Stomach (tissue), 4 donors: ENCODE measurements around the gene TRIM75.

Source experiments
- POLR2A ChIP-seq, 4 donors: fragments of 450-650 bp; IDR thresholded peaks; one replicate each; pipeline ENCODE4 v1.6.1; 2016; ENCODE audit warnings: antibody characterized with exemption in 4 of 4, control low read depth in 2 of 4, mild to moderate bottlenecking in 1 of 4, moderate library complexity in 1 of 4
- POLR2AphosphoS5 ChIP-seq, 3 donors: sonication (generic); formaldehyde crosslinking; IDR thresholded peaks; one replicate each; pipeline ENCODE4 v1.6.1; 2016; ENCODE audit warnings: antibody characterized with exemption in 3 of 3
- TF ChIP-seq, protein P1 (sequence below), 7 experiments: fragments of 450-650 bp in 4 of 7; fragments of 200-600 bp in 3 of 7; sonication (generic) in 3 of 7; IDR thresholded peaks; one replicate each; pipeline ENCODE4 v1.5.1; 2016 to 2019; ENCODE audit warnings: antibody characterized with exemption in 7 of 7, control low read depth in 2 of 7, mild to moderate bottlenecking in 1 of 7

GRCh38 chr4:165079476-165079875, 25.8 kb downstream of the TRIM75 start:
- TF ChIP-seq, protein P1, sequence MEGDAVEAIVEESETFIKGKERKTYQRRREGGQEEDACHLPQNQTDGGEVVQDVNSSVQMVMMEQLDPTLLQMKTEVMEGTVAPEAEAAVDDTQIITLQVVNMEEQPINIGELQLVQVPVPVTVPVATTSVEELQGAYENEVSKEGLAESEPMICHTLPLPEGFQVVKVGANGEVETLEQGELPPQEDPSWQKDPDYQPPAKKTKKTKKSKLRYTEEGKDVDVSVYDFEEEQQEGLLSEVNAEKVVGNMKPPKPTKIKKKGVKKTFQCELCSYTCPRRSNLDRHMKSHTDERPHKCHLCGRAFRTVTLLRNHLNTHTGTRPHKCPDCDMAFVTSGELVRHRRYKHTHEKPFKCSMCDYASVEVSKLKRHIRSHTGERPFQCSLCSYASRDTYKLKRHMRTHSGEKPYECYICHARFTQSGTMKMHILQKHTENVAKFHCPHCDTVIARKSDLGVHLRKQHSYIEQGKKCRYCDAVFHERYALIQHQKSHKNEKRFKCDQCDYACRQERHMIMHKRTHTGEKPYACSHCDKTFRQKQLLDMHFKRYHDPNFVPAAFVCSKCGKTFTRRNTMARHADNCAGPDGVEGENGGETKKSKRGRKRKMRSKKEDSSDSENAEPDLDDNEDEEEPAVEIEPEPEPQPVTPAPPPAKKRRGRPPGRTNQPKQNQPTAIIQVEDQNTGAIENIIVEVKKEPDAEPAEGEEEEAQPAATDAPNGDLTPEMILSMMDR (IDR thresholded peaks at IDR 0.05): no peak
- no peak for TF ChIP-seq POLR2A (IDR thresholded peaks at IDR 0.05)
- no peak for TF ChIP-seq POLR2AphosphoS5 (IDR thresholded peaks at IDR 0.05)
